GM20000 (cell line): ENCODE measurements around the gene CYP11A1.
A peak's percentile ranks its signal among the peaks of the same experiment; 100 is the strongest.

Source experiments
- DNase-seq: peaks from one replicate; pipeline ENCODE4 v3.0.0; 2012; ENCODE audit warnings: low spot score
- CTCF ChIP-seq: IDR thresholded peaks from 2 replicates; pipeline ENCODE4 v1.5.1; 2012; ENCODE audit warnings: mild to moderate bottlenecking, control low read depth; ENCODE audit errors: extremely low read depth, missing control alignments

CYP11A1 gene

GRCh38 chr15:74385733-74386132 is 18.3 kb upstream of the CYP11A1 start:
- TF ChIP-seq CTCF: no peak
- no peak for DNase-seq

DNA sequence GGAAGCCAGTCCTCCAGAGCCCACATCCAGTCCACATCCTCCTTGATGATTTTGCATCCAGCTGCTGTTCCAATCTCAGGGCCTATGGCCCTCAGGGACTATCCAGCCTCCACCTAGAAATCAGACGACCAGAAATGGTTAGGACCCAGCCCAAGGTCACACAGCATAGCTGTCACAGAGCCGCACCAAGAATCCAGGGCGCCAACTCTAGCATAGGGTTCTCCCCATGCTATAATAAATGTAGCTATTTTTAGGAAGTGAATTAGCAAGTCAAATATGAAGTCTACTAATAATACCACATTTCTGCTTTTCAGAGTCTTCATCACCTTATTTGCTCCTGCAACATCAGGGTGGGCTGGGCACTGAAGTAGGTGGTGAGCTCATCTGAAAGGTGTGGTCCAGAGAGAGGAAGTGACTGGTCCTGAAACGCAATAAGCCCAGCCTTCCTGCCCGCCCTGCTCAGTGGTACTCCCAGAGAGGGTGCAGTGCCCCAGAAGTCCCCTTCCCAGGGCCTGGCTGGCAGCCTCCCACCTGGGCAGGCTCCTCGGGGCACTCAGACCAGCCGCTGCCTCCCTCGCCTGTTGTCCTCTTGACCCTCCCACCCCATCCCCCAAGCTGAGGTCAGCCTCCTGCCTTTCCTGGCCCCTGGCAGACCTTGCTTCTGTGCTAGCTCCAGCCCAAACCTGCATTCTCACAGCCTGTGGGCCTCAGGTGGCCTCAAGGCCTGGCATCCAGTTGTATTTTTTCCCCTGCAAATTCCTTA is 17.6 kb upstream of the CYP11A1 start:
- TF ChIP-seq CTCF: no peak
- peak; percentile 84 for DNase-seq

GRCh38 chr15:74384566-74384880 is 17.1 kb upstream of the CYP11A1 start:
- DNase-seq: no peak
- TF ChIP-seq CTCF: no peak

GRCh38 chr15:74383695-74384565 is 16.5 kb upstream of the CYP11A1 start:
- peak; percentile 85 for DNase-seq
- TF ChIP-seq CTCF: no peak

DNA sequence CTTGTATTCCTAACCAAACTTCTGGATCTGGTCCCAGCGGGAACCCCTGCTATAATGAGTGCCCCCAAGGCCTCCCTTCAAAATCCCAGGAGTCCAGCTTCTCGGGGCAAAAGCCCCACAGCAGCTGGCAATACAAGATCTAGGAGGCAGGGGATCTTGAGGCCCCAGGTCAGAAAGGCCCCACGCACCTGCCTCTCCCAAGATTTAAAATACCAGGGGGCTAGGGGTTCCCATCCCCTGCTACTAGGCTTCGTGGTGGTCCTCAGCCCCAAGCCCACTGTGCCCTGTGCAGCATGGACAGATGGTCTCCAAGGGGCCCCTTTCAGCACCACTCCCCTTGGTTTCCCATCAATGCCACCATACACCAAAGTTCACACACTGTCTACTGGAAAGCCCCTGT is 15.8 kb upstream of the CYP11A1 start:
- TF ChIP-seq CTCF: no peak
- no peak for DNase-seq

DNA sequence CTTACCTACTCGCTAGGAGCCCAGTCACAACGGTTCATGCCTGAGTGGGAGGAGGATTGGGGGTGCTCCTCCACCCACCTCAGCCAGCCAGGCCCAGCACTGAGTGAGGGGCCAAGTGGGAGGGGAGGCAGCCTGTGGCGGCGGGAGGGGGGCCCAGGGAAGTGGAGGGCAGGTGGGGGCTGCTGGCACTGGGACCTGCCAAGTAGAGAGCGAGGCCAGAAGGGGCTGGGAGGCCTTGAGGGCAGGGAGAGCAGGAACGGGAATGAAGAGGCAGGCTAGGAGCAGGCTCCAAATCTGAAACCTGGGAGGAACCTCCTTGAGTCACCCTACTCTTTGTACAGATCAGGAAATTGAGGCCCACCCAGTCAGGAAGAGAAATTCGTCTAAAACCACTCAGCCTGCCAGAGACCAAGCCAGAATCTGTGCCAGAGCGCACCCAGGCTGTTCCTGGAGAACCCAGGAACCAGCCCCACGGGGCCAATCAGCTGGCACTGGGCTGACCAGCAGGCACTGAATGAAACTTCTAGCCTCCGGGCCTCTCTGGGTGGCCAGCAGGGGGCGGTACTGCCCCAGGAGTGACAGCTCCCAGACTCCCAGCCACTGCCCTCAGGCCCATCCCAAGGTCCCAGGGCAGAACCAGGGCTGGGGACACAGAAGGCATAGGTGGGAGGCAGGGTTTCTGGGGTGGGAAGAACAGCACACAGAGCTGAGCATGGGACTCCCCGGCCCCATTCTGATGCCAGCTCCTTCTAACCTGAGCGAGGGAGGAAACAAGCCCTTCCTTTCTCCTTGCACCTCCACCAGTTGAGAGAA is 14.8 kb upstream of the CYP11A1 start:
- TF ChIP-seq CTCF: peak; percentile 89
- peak; percentile 80 for DNase-seq
